Ishikawa (cell line): ENCODE data around the gene ASIC2.

ENCODE experiments used
- CEBPB ChIP-seq: IDR thresholded peaks from 2 replicates; pipeline ENCODE4 v1.6.1; 2012
- CREB1 ChIP-seq: IDR thresholded peaks from 2 replicates; pipeline ENCODE4 v1.6.1; 2012; ENCODE audit warnings: low read depth
- EGR1 ChIP-seq: IDR thresholded peaks from 2 replicates; pipeline ENCODE4 v1.6.1; 2012
- EP300 ChIP-seq: IDR thresholded peaks from 2 replicates; pipeline ENCODE4 v1.6.1; 2012; ENCODE audit warnings: borderline replicate concordance
- FOXM1 ChIP-seq: IDR thresholded peaks from 2 replicates; pipeline ENCODE4 v1.6.1; 2012; ENCODE audit warnings: low read depth, borderline replicate concordance
- MAX ChIP-seq: IDR thresholded peaks from 2 replicates; pipeline ENCODE4 v1.6.1; 2012
- NFIC ChIP-seq: IDR thresholded peaks from 2 replicates; pipeline ENCODE4 v1.6.1; 2012
- RAD21 ChIP-seq: IDR thresholded peaks from 2 replicates; pipeline ENCODE4 v1.6.1; 2012; ENCODE audit warnings: low read depth
- REST ChIP-seq: IDR thresholded peaks from 2 replicates; pipeline ENCODE4 v1.6.1; 2012; ENCODE audit warnings: low read depth, mild to moderate bottlenecking
- TAF1 ChIP-seq: IDR thresholded peaks from 2 replicates; pipeline ENCODE4 v1.6.1; 2012; ENCODE audit warnings: low read depth, mild to moderate bottlenecking
- TCF12 ChIP-seq: IDR thresholded peaks from 2 replicates; pipeline ENCODE4 v1.6.1; 2012; ENCODE audit warnings: low read depth
- TEAD4 ChIP-seq: IDR thresholded peaks from 2 replicates; pipeline ENCODE4 v1.6.1; 2012
- USF1 ChIP-seq: IDR thresholded peaks from 2 replicates; pipeline ENCODE4 v1.6.1; 2012
- YY1 ChIP-seq: IDR thresholded peaks from 2 replicates; pipeline ENCODE4 v1.6.1; 2012; ENCODE audit warnings: low read depth
- ZBTB7A ChIP-seq: IDR thresholded peaks from 2 replicates; pipeline ENCODE4 v1.6.1; 2012; ENCODE audit warnings: low read depth

Gene ASIC2

GRCh38 chr17:33277436-33278100 lies 15.5 kb downstream of the ASIC2 start:
- no peak for TF ChIP-seq EP300
- no peak for TF ChIP-seq CREB1
- TF ChIP-seq TAF1: no peak
- TF ChIP-seq EGR1: no peak
- TF ChIP-seq CEBPB: no peak
- no peak for TF ChIP-seq MAX
- TF ChIP-seq USF1: no peak
- TF ChIP-seq ZBTB7A: no peak
- no peak for TF ChIP-seq RAD21
- TF ChIP-seq FOXM1: no peak
- TF ChIP-seq TCF12: no peak
- TF ChIP-seq REST: no peak
- TF ChIP-seq YY1: no peak
- no peak for TF ChIP-seq TEAD4

GRCh38 chr17:33273743-33274410 lies 19.2 kb downstream of the ASIC2 start:
- no peak for TF ChIP-seq TAF1
- no peak for TF ChIP-seq CREB1
- TF ChIP-seq TEAD4: no peak
- TF ChIP-seq REST: no peak
- no peak for TF ChIP-seq TCF12
- TF ChIP-seq NFIC: no peak
- TF ChIP-seq EGR1: no peak
- TF ChIP-seq MAX: no peak
- TF ChIP-seq USF1: no peak
- TF ChIP-seq FOXM1: no peak
- TF ChIP-seq EP300: no peak
- no peak for TF ChIP-seq YY1
- no peak for TF ChIP-seq RAD21
- TF ChIP-seq CEBPB: no peak
- TF ChIP-seq ZBTB7A: no peak

GRCh38 chr17:33273271-33273670 lies 19.8 kb downstream of the ASIC2 start:
- TF ChIP-seq YY1: no peak
- TF ChIP-seq EP300: no peak
- TF ChIP-seq RAD21: no peak
- no peak for TF ChIP-seq CEBPB
- TF ChIP-seq TAF1: no peak
- TF ChIP-seq TEAD4: no peak
- TF ChIP-seq NFIC: no peak

- TF ChIP-seq REST: no peak
- TF ChIP-seq EP300: no peak
- TF ChIP-seq ZBTB7A: no peak
- TF ChIP-seq FOXM1: no peak
- TF ChIP-seq CEBPB: no peak
- TF ChIP-seq TCF12: no peak
- TF ChIP-seq TEAD4: no peak
- TF ChIP-seq YY1: no peak
- no peak for TF ChIP-seq EGR1
- TF ChIP-seq NFIC: no peak
- TF ChIP-seq MAX: no peak
- no peak for TF ChIP-seq RAD21
Observed at GRCh38 chr17:33272438-33272837, 20.7 kb downstream of the ASIC2 start.
